Measurements from ENCODE around the gene POGK. TPM values are rescaled to one million over a fixed set of nuclear protein-coding genes. Genes with fewer than 3 reads are reported as not detected.

Gene POGK
- polyA plus RNA-seq, 3 donors, result 10.6 to 13.0 (median 10.9) TPM

DNA sequence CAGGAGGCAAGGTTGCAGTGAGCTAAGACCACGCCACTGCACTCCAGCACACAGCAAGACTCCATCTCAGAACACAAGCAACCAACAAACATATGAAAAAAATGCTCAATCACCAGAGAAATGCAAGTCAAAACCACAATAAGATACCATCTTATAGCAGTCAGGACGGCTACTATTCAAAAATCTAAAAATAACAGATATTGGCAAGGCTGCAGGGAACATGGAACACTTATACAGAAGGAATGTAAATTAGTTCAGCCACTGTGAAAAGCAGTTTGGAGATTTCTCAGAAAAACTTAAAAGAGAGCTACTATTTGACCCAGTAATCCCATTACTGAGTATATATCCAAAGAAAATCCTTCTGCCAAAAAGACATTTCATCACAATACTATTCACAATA is 27.6 kb upstream of the POGK start:
- Histone ChIP-seq H3K36me3 (replicated peaks in 1 of 2; ENCODE audit: control insufficient read depth in 1 of 2, insufficient read depth in 2 of 2, low read length in 2 of 2) (no peaks in the 10 kb centered on the region), H3K79me2 (ENCODE audit: insufficient read depth, low read length) (no peaks in the 10 kb centered on the region), H3K4me3 (replicated peaks in 1 of 3; ENCODE audit: low read depth in 2 of 3, low read length in 3 of 3) (no peak overlapping the region), H3K27ac (ENCODE audit: low read depth in 1 of 2, low read length in 2 of 2) (no peak overlapping the region), H3K27me3 (ENCODE audit: control insufficient read depth in 2 of 2, insufficient read depth in 2 of 2, low read length in 2 of 2) (no peaks in the 10 kb centered on the region), H2AFZ (ENCODE audit: insufficient read depth, low read depth, low read length, poor library complexity, severe bottlenecking) (no peak overlapping the region), H3K9ac (ENCODE audit: insufficient read depth, low read length, poor library complexity, severe bottlenecking) (no peak overlapping the region), H3K9me3 (replicated peaks in 1 of 2; ENCODE audit: control insufficient read depth in 1 of 2, insufficient read depth in 1 of 2, low read length in 2 of 2) (peaks cover 0 to 7% of the 10 kb centered on the region in 2 donors), H4K20me1 (ENCODE audit: insufficient read depth, low read length) (no peaks in the 10 kb centered on the region), H3K4me2 (replicated peaks; ENCODE audit: extremely low read depth, low read length, poor library complexity, severe bottlenecking) (no peak overlapping the region), H3K4me1 (ENCODE audit: control insufficient read depth in 1 of 2, insufficient read depth in 2 of 2, low read length in 2 of 2) (no peaks in the 10 kb centered on the region)
- H3K4me1 Mint-ChIP-seq, result no peaks in the 10 kb centered on the region
- intact Hi-C loops (cut with micrococcal nuclease), result no loop called here
- no peaks in the 10 kb centered on the region for H3K36me3 Mint-ChIP-seq
- H3K27me3 Mint-ChIP-seq (ENCODE audit: low read depth in 3 of 3), result peaks cover 0 to 2% (median 2%) of the 10 kb centered on the region in 3 donors
- H3K4me3 Mint-ChIP-seq, result no peak overlapping the region
- no peak overlapping the region for H3K27ac Mint-ChIP-seq
- TF ChIP-seq, protein P1, sequence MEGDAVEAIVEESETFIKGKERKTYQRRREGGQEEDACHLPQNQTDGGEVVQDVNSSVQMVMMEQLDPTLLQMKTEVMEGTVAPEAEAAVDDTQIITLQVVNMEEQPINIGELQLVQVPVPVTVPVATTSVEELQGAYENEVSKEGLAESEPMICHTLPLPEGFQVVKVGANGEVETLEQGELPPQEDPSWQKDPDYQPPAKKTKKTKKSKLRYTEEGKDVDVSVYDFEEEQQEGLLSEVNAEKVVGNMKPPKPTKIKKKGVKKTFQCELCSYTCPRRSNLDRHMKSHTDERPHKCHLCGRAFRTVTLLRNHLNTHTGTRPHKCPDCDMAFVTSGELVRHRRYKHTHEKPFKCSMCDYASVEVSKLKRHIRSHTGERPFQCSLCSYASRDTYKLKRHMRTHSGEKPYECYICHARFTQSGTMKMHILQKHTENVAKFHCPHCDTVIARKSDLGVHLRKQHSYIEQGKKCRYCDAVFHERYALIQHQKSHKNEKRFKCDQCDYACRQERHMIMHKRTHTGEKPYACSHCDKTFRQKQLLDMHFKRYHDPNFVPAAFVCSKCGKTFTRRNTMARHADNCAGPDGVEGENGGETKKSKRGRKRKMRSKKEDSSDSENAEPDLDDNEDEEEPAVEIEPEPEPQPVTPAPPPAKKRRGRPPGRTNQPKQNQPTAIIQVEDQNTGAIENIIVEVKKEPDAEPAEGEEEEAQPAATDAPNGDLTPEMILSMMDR (IDR thresholded peaks at IDR 0.05), result no peak
- peaks cover 0 to 9% (median 7%) of the 10 kb centered on the region in 7 donors for H3K9me3 Mint-ChIP-seq
- 67% methylated on average over 1 of the region's 2 CpGs for WGBS (ENCODE audit: insufficient coverage)
- no peak for DNase-seq

DNA sequence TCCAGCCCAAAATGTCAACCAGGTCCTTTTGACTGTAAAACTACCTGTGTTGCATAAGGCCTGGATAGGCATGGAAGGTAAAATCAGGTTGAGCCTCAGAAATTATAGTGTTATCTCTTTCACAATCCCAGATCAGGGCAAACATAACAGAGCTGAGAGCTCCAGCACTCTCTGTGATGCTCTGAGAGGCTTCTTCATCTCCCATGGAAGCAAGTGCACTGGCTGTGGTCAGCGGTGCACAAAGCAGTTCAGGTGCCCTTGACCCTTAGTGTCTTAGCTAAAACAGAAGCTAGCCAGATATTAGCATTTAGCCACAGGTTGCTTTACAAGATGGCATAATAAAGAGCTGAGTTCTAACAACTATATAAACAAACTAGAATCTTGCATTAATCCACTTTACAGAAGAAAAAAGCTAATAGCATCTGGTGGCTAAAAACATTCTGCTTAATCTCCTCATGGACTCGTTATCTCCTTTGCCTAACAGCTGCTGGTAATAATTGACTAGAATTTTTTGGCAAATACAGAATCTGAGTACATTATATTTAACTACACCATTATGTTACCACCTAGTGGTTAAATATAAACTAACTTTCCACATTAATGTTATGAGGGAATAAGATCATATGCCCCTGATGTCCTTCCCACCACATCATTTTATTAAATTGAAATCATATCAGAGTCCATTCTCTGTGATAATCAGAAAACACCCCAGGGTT is 25.6 kb upstream of the POGK start:
- H3K9me3 Mint-ChIP-seq, result peaks cover 0 to 11% (median 7%) of the 10 kb centered on the region in 7 donors
- H3K9me3 ChIP-seq (replicated peaks in 1 of 2; ENCODE audit: control insufficient read depth in 1 of 2, insufficient read depth in 1 of 2, low read length in 2 of 2), result peaks cover 0 to 12% of the 10 kb centered on the region in 2 donors
- no peaks in the 10 kb centered on the region for H3K4me1 Mint-ChIP-seq
- H3K9ac ChIP-seq (ENCODE audit: insufficient read depth, low read length, poor library complexity, severe bottlenecking), result no peak overlapping the region
- peaks cover 0 to 2% (median 2%) of the 10 kb centered on the region in 3 donors for H3K27me3 Mint-ChIP-seq (ENCODE audit: low read depth in 3 of 3)
- no peaks in the 10 kb centered on the region for H4K20me1 ChIP-seq (ENCODE audit: insufficient read depth, low read length)
- no peaks in the 10 kb centered on the region for H3K79me2 ChIP-seq (ENCODE audit: insufficient read depth, low read length)
- no peak overlapping the region for H3K4me3 ChIP-seq (replicated peaks in 1 of 3; ENCODE audit: low read depth in 2 of 3, low read length in 3 of 3)
- TF ChIP-seq, protein P1 (IDR thresholded peaks at IDR 0.05), result no peak
- no peaks in the 10 kb centered on the region for H3K4me1 ChIP-seq (ENCODE audit: control insufficient read depth in 1 of 2, insufficient read depth in 2 of 2, low read length in 2 of 2)
- no peak for DNase-seq
- H3K27ac Mint-ChIP-seq, result no peak overlapping the region
- no peak overlapping the region for H3K27ac ChIP-seq (ENCODE audit: low read depth in 1 of 2, low read length in 2 of 2)
- no peak overlapping the region for H3K4me3 Mint-ChIP-seq
- H3K4me2 ChIP-seq (replicated peaks; ENCODE audit: extremely low read depth, low read length, poor library complexity, severe bottlenecking), result no peak overlapping the region
- no CpG with 5 or more reads among the region's 2 CpGs for WGBS (ENCODE audit: insufficient coverage)
- no peak overlapping the region for H2AFZ ChIP-seq (ENCODE audit: insufficient read depth, low read depth, low read length, poor library complexity, severe bottlenecking)
- H3K36me3 Mint-ChIP-seq, result no peaks in the 10 kb centered on the region
- intact Hi-C loops (cut with micrococcal nuclease), result no loop called here
- no peaks in the 10 kb centered on the region for H3K27me3 ChIP-seq (ENCODE audit: control insufficient read depth in 2 of 2, insufficient read depth in 2 of 2, low read length in 2 of 2)
- H3K36me3 ChIP-seq (replicated peaks in 1 of 2; ENCODE audit: control insufficient read depth in 1 of 2, insufficient read depth in 2 of 2, low read length in 2 of 2), result no peaks in the 10 kb centered on the region

Data from CD14-positive monocyte (primary cell).